Breast epithelium (tissue), 4 donors: ENCODE measurements around the gene ATXN1. TPM values are rescaled to one million over a fixed set of nuclear protein-coding genes. Genes with fewer than 3 reads are reported as not detected.

Source experiments
- DNase-seq, 2 donors: peaks; one replicate each; pipeline ENCODE4 v3.0.0-alpha.2; 2019; ENCODE audit warnings: low spot score in 2 of 2
- H3K27ac ChIP-seq, 2 donors: fragments of 200-600 bp; sonication (generic) in 1 of 2; one replicate each; pipeline ENCODE4 v1.5.1; 2016 to 2019; ENCODE audit warnings: mild to moderate bottlenecking in 1 of 2
- H3K27me3 ChIP-seq, 2 donors: fragments of 200-600 bp; sonication (generic) in 1 of 2; one replicate each; pipeline versions ENCODE4 v1.5.1 to v1.6.0; 2017 to 2019; ENCODE audit warnings: control low read depth in 1 of 2, mild to moderate bottlenecking in 1 of 2
- H3K36me3 ChIP-seq: fragments of 200-600 bp; one replicate; pipeline ENCODE4 v1.5.1; 2019
- H3K4me1 ChIP-seq, 2 donors: fragments of 200-600 bp; sonication (generic); one replicate each; pipeline ENCODE4 v1.5.1; 2016 to 2019; ENCODE audit warnings: control low read depth in 1 of 2
- H3K4me3 ChIP-seq, 3 donors: fragments of 200-600 bp; sonication (generic); 1 replicate in 2 of 3; 2 replicates in 1 of 3; pipeline ENCODE4 v1.5.1; 2016 to 2019; ENCODE audit warnings: mild to moderate bottlenecking in 3 of 3, moderate library complexity in 2 of 3
- H3K9me3 ChIP-seq, 2 donors: fragments of 200-600 bp; sonication (generic) in 1 of 2; one replicate each; pipeline ENCODE4 v1.5.1; 2016 to 2019; ENCODE audit warnings: control low read depth in 1 of 2
- POLR2A ChIP-seq: fragments of 450-650 bp; IDR thresholded peaks from one replicate; pipeline ENCODE4 v1.6.1; 2016; ENCODE audit warnings: antibody characterized with exemption, mild to moderate bottlenecking, moderate library complexity
- POLR2AphosphoS5 ChIP-seq, 3 donors: sonication (generic); formaldehyde crosslinking; IDR thresholded peaks; one replicate each; pipeline ENCODE4 v1.6.1; 2017; ENCODE audit warnings: antibody characterized with exemption in 3 of 3
- intact Hi-C: fragments of 100-400 bp; cut with DNase I; formaldehyde crosslinking; loops from one replicate; pipeline ENCODE4 v1.15.1; 2023; ENCODE audit warnings: low total_unique reads
- total RNA-seq, 3 donors: library from RNA; depleted of rRNA; stranded (reverse); fragments of >200 nt; gene quantifications; one replicate each; pipeline ENCODE4 v1.1.0, GENCODE V29; 2016
- TF ChIP-seq, protein P1 (sequence below), 3 donors: fragments of 450-650 bp; IDR thresholded peaks; one replicate each; pipeline ENCODE4 v1.5.1; 2016 to 2017; ENCODE audit warnings: antibody characterized with exemption in 3 of 3, mild to moderate bottlenecking in 3 of 3, moderate library complexity in 3 of 3

Gene ATXN1
- total RNA-seq, 3 donors from 2014 or later = 26.7 to 63.2 (median 37.4) TPM

DNA sequence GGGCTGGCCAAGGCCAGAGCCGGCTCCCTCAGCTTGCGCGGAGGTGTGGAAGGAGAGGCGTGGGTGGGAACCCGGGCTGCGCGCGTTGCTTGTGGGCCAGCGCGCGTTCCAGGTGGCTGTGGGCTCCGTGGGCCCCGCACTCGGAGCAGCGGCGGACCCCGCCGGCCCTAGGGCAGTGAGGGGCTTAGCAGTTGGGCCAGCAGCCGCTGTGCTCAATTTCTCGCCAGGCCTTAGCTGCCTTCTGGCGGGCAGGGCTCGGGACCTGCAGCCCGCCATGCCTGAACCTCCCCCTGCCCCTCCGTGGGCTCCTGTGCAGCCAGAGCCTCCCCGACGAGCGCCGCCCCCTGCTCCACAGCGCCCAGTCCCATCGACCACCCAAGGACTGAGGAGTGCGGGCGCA lies 414.4 kb downstream of the ATXN1 start:
- H3K4me1 ChIP-seq = no peaks in the 10 kb centered on the region
- no peak overlapping the region for H3K4me3 ChIP-seq
- no peak for DNase-seq
- intact Hi-C loops = no loop called here
- H3K27ac ChIP-seq = no peak overlapping the region
- no peaks in the 10 kb centered on the region for H3K36me3 ChIP-seq
- no peaks in the 10 kb centered on the region for H3K27me3 ChIP-seq
- no peaks in the 10 kb centered on the region for H3K9me3 ChIP-seq
- TF ChIP-seq POLR2AphosphoS5 (IDR thresholded peaks at IDR 0.05) (no peak), POLR2A (no peak)
- TF ChIP-seq, protein P1, sequence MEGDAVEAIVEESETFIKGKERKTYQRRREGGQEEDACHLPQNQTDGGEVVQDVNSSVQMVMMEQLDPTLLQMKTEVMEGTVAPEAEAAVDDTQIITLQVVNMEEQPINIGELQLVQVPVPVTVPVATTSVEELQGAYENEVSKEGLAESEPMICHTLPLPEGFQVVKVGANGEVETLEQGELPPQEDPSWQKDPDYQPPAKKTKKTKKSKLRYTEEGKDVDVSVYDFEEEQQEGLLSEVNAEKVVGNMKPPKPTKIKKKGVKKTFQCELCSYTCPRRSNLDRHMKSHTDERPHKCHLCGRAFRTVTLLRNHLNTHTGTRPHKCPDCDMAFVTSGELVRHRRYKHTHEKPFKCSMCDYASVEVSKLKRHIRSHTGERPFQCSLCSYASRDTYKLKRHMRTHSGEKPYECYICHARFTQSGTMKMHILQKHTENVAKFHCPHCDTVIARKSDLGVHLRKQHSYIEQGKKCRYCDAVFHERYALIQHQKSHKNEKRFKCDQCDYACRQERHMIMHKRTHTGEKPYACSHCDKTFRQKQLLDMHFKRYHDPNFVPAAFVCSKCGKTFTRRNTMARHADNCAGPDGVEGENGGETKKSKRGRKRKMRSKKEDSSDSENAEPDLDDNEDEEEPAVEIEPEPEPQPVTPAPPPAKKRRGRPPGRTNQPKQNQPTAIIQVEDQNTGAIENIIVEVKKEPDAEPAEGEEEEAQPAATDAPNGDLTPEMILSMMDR (IDR thresholded peaks at IDR 0.05) = no peak

DNA sequence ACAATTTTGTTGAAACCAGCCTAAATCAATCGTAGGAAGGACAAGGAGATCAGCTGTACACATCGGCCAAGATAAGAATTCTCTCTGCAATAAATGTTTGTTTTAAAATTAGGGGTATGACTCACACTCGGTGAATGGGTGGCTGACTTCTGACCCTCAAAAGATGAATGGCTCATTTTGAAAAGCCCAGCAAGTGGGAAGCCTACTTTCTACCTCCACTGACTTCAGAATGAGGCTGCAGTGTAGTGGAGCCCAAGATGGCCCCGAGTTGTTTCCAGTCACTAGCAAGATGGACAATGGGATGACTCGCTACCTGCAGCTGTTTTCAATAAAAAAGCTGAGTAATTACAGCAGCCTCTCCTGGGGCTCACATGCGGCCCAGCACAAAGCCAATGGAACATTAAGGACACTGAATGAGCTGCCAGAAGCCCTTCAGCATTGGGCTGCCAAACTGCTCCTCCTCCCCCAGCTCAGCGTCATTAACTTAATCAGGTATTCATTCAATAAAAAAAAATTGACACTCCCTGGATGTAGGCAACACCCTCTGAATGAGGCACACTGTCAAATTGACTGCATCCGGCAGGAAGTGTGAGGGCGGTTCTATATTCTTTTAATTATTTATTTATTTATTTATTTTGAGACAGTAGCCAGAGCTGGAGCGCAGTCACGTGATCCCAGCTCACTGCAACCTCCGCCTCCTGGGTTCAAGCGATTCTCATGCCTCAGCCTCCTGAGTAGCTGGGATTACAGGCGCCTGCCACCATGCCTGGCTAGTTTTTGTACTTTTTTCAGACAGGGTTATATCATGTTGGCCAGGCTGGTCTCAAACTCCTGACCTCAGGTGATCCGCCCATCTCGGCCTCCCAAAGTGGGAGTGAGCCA lies 415.6 kb downstream of the ATXN1 start:
- intact Hi-C loops = no loop called here
- Histone ChIP-seq H3K27ac (peak overlapping the region; percentile 25 to 51), H3K4me1 (no peaks in the 10 kb centered on the region), H3K9me3 (no peaks in the 10 kb centered on the region), H3K4me3 (no peak overlapping the region), H3K27me3 (no peaks in the 10 kb centered on the region), H3K36me3 (no peaks in the 10 kb centered on the region)
- no peak for DNase-seq
- TF ChIP-seq POLR2A (no peak), POLR2AphosphoS5 (IDR thresholded peaks at IDR 0.05) (peak; percentile 10 to 45 (median 30))

DNA sequence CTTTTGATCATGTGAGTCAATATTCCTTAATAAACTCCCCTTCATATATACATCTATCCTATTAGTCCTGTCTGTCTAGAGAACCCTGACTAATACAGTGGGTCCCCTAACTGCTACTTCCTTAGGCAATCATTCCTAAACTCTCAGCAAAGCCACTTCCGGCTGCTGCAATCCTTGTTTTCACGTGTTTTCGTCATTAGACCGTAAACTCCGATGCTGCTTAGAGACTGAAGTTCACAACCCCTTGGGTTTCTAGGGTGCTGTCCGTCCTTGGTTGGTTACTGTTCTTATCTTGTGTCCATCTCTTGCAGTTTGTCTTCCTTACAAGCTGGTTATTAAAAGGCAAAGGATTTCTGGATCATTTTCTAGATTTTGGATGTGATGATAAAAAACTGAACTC lies 416.5 kb downstream of the ATXN1 start:
- TF ChIP-seq, protein P1 (IDR thresholded peaks at IDR 0.05) = no peak
- TF ChIP-seq POLR2A = no peak
- no peak for TF ChIP-seq POLR2AphosphoS5 (IDR thresholded peaks at IDR 0.05)
- H3K4me1 ChIP-seq = no peaks in the 10 kb centered on the region
- DNase-seq = no peak
- H3K27me3 ChIP-seq = no peaks in the 10 kb centered on the region
- H3K36me3 ChIP-seq = no peaks in the 10 kb centered on the region
- no peaks in the 10 kb centered on the region for H3K9me3 ChIP-seq
- H3K27ac ChIP-seq = peak overlapping the region in 1 of 2 donors; percentile 51
- H3K4me3 ChIP-seq = no peak overlapping the region
- intact Hi-C loops = no loop called here

DNA sequence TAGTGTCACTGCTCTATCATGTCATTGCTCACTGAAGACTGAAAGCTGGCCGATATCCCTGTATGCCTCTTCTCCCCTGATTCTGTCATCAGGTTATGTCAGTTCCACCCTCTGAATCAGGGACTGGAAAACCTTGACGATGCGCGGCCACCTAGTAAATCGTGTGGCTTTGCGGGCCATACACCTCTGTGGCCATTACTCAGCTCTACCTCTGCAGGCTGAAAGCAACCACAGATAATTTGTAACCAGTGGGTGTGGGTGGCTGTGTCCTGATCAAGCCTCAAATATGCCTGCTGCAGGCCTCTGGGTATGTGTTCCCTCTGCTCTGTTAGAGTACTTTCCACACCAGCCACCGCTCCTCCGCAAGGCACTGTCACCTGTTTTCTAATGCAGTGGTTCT lies 417.7 kb downstream of the ATXN1 start:
- Histone ChIP-seq H3K9me3 (no peaks in the 10 kb centered on the region), H3K27ac (no peak overlapping the region)
- DNase-seq = no peak

DNA sequence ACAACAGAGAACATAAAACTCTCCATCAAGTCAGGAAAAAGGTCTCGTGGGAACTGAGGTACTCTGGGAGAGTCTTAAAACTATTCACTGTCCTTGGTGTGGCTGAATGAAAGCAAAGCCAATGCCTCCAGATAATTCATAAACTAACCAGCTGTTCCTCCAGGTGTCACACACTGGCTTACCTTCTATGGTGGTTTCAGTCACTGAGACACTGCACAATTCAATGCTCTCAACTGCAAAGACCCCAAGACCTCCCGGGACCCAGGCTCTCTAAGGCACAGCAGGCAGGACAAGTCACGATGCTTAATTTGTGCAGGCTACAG lies 422.0 kb downstream of the ATXN1 start:
- DNase-seq = no peak
- Histone ChIP-seq H3K9me3 (no peaks in the 10 kb centered on the region), H3K36me3 (no peaks in the 10 kb centered on the region), H3K27ac (peak overlapping the region; percentile 26 to 36), H3K4me1 (peaks cover 4 to 14% of the 10 kb centered on the region in 2 donors), H3K4me3 (no peak overlapping the region), H3K27me3 (no peaks in the 10 kb centered on the region)
- no peak for TF ChIP-seq POLR2A
- TF ChIP-seq, protein P1 (IDR thresholded peaks at IDR 0.05) = no peak
- no peak for TF ChIP-seq POLR2AphosphoS5 (IDR thresholded peaks at IDR 0.05)
- intact Hi-C loops = no loop called here

More for the DNA sequence above, 417.7 kb downstream of the ATXN1 start:
- Histone ChIP-seq H3K27me3 (no peaks in the 10 kb centered on the region), H3K4me1 (peaks cover 2 to 6% of the 10 kb centered on the region in 2 donors), H3K36me3 (no peaks in the 10 kb centered on the region), H3K4me3 (no peak overlapping the region)
- intact Hi-C loops = no loop called here
- TF ChIP-seq POLR2A = no peak
- TF ChIP-seq, protein P1 (IDR thresholded peaks at IDR 0.05) = no peak
- TF ChIP-seq POLR2AphosphoS5 (IDR thresholded peaks at IDR 0.05) = no peak
